Stimulated activated CD4-positive, alpha-beta T cell treated with anti-CD3 and anti-CD28 coated beads, Interleukin-12 subunit alpha, Interleukin-12 subunit beta, amount 100 ng/mL, for 4 hours (primary cell): Measurements from ENCODE around the gene OSBPL8.

ENCODE experiments used
- DNase-seq: peaks from one replicate; pipeline ENCODE4 v3.0.0-alpha.2; 2020

OSBPL8 gene

DNA sequence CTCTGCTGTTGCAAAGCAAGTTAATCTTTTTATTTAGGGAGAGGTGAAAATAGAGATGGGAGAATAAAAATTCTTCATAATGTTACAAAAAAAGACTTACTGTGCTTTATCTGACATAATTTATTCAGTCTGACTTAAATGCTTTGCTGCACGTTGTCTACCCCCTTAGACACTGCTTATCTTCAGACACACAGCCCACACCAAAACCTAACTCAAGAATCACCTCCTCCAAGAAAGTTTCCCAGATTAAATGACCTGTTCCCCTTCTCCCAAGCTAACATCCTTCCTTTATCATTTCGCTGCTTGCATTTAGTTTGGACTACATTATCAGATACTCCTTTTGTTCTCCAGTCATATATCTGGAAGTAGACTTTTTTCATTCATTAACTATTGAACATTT is 3.8 kb downstream of the OSBPL8 start:
- DNase-seq: no peak

GRCh38 chr12:76555231-76555767 is 4.3 kb downstream of the OSBPL8 start:
- DNase-seq: no peak

GRCh38 chr12:76554405-76555230 is 5.0 kb downstream of the OSBPL8 start:
- no peak for DNase-seq

- DNase-seq: no peak
These were observed 7.1 kb downstream of the OSBPL8 start for GRCh38 chr12:76552343-76552938.

- no peak for DNase-seq
These were observed 8.1 kb downstream of the OSBPL8 start for GRCh38 chr12:76551482-76551888.

- no peak for DNase-seq
These were observed 10.4 kb downstream of the OSBPL8 start for GRCh38 chr12:76549131-76549530.

DNA sequence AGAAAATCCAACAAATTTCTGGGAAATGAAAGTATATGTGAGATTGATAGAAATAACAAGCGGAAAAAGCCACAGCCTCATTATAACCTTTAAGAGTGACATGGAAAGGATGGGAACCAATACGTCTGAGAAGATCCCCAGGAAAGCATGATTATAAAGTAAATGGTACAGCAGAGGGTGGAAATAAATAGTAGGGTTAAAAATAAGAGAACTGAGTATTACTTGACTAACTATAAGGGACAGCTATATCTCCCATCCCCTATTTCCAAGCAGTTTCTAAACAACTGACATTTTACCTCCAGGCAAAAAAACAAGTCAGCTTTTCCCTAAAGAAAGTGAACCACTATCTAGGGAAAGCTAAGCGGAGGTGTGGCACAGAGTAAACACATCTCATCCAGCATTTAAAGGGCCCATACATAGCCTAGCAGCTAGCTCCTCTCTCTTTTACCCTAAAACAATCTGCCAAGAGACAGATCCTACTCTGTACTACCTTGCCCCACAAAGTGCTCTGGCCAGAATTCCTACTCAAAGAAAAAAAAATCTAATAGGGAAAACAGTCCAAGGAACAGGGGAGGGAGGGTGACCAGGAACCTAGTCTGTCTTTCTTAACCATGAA is 11.2 kb downstream of the OSBPL8 start:
- DNase-seq: no peak

DNA sequence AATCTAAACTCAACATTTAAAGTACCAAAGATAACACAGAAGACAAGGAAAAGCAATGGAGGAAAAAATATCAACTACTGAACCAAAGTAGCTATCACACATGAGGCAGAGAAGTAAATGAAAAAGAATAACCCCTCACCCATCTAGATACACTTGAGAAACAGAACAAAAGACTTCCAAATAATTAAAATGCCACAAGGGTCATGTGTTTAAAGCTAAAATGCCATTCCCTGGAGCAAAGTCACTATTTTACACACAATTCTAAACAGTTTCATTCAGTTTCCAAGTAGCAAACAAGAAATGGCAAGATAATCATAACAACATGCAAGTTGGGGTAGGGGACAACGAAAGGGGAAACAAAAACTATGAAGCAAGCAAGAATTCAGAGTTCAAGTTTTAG is 12.0 kb downstream of the OSBPL8 start:
- no peak for DNase-seq

- DNase-seq: no peak
These were observed 12.7 kb downstream of the OSBPL8 start for GRCh38 chr12:76546889-76547288.

GRCh38 chr12:76545486-76545885 is 14.1 kb downstream of the OSBPL8 start:
- DNase-seq: no peak

DNA sequence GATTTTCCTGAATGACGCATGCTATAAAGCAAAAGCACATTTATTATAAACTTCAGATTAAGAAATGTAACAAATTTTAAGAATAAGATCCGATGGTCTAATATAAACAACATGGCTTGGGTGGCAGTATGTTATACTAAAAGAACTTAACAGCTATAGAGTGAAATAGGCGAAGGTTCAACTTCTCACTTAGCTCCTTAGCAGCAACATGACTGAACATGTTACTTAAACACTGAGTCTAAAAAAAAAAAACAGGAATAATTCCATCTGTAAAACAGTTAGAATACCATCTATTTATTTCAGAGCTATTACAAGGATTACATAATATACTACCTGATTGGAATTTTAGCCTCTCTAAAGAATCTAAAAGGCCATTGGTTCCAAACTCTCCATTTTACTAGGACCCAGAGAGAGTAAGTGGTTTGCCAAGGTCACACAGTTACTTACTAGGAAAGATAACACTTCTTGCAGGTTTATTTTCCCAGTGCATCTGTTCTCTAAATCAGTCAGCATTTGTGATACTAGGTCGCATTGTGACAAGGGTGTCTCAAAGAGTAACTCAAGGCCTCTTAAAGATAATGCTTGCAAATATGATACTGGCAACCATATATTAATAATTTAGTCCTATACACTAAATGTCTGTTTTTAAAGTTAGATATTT is 14.8 kb downstream of the OSBPL8 start:
- no peak for DNase-seq

DNA sequence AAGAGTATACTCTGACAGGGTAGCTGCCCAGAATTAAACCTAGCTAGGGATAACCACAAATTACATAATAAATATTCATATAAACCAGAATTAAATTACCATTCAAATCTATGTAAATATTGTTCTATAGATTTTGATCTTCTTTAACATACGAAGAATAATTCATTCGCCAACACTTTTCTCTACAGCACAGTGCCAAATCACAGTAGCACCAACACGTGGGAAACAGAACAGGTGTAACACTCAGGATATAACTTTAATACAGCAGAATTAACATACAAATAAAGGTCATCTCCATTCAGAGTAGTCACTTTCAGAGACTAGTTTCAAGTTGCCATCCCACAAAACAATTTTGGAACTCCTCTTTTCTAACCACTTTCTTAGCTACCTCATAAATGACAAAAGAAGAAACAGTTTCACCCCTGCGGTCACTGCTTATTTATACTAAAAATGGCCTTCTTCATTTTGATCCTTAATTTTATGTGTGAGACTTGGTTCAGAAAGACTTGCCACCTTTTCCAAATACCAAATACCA is 15.7 kb downstream of the OSBPL8 start:
- DNase-seq: no peak

DNA sequence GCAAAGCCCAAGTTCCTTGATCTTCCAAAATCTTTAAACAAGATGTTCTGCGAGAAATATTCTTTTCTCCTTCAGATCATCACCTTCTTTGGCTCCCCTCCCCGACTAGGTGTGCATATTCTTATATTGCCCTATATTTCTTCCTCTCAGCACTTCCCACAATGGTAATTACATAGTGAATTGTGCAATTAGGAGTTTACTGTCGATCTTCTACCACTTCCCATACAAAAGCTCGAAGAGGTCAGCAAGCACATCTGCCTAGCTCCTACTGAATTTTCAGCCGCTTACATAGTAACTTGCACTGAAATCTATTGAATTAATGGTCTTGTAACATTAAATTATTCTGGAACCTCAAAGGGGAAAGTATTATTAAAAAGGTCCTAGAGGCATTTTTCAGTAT is 16.7 kb downstream of the OSBPL8 start:
- DNase-seq: no peak

- DNase-seq: no peak
These were observed 19.8 kb downstream of the OSBPL8 start for GRCh38 chr12:76539727-76540126.

- DNase-seq: no peak
These were observed 21.6 kb downstream of the OSBPL8 start for GRCh38 chr12:76537923-76538322.

GRCh38 chr12:76536546-76536945 is 23.0 kb downstream of the OSBPL8 start:
- DNase-seq: no peak

- no peak for DNase-seq
These were observed 24.4 kb downstream of the OSBPL8 start for GRCh38 chr12:76535170-76535569.

- DNase-seq: no peak
These were observed 26.2 kb downstream of the OSBPL8 start for GRCh38 chr12:76533331-76533730.

GRCh38 chr12:76532520-76532919 is 27.1 kb downstream of the OSBPL8 start:
- no peak for DNase-seq

DNA sequence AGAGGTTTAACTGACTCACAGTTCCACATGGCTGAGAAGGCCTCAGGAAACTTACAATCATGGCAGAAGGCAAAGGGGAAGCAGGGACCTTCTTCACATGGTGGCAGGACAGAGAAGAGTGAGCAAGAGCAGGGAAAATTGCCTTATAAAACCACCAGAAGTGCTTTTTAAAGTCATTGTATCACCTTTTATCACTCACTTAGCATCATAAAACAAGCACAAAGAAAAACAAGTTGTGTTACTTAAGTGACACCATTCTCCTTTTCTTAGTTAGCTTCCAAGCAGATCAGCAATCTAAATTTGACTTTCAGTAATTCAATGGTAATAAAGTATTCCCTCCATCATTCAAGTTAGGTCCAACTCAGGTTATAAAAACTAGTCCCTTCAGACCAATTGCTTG is 28.5 kb downstream of the OSBPL8 start:
- DNase-seq: no peak

- no peak for DNase-seq
These were observed 29.1 kb downstream of the OSBPL8 start for GRCh38 chr12:76530516-76530915.

DNA sequence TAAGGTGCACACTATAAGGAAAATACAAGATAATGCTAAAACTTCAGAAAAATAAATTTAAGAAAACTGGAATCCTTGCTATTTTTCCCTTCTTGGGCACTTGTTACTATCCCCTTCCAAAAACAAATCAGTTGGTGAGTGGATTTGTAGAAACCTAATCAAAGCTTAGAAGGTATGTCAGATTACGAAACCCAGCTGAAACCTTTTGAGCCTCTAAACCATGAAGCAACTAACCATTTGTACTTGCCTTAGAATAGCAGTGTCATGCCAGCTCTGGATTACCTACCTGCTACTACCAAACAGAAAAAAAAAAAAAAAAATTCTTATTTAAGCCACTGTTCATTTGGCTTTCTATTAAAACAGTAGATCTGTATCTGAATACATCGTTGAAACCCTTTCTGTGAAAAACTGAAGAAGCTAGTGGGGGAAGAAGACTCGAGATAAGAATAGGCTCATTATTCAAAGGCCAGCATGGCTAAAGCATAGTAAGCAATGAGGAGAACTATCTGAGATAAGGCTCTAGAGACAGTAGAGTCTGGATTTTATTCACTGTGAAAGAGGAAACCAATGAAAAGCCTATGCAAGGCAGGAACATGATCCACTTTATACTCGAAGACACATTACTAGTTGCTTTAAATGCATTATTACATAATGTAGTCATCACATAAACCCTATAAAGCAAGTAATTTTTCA is 30.2 kb downstream of the OSBPL8 start:
- DNase-seq: no peak

DNA sequence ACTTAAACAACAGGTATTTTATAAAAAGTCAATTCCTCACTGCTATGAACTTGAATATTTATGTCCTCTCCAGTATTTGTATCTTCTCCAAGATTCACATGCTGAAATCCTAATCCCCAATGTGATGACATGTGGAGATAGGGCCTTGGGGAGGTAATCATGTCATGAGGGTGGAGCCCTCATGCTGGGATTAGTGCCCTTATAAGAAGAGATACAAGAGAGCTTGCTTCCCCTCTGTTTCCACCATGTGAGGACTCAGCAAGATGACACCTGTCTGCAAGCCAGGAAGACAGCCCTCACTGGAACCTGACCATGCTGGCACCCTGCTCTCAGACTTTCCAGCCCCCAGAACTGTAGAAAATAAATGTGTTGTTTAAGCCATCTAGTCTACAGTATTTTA is 36.2 kb downstream of the OSBPL8 start:
- no peak for DNase-seq
